Hippocampal formation (tissue), 2 donors: ENCODE results near the gene ITGA11.

Experiments
- DNase-seq, 2 donors: peaks; one replicate each; lab custom pipeline; 2025; lab: John Stamatoyannopoulos, UW

The ITGA11 gene

DNA sequence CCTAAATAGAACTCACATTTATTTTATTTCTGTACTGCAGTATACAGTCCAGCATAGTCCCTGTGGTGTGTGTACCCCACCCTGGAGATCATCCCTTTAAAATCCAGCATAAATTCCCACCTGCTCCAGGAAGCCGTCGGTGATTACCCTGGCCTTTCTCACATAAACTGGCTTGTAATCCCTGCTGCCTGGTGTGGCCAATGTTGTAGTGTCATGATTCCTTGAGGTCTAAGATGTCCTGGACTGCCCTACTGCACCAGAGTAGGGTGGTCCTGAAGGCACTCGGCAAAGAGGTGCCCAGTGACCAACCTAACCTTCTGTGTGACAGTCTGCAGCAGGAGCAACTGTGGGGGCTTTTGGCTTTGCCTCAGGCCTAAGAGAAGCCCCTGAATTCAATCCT, 58.9 kb downstream of the ITGA11 start:
- DNase-seq: no peak

DNA sequence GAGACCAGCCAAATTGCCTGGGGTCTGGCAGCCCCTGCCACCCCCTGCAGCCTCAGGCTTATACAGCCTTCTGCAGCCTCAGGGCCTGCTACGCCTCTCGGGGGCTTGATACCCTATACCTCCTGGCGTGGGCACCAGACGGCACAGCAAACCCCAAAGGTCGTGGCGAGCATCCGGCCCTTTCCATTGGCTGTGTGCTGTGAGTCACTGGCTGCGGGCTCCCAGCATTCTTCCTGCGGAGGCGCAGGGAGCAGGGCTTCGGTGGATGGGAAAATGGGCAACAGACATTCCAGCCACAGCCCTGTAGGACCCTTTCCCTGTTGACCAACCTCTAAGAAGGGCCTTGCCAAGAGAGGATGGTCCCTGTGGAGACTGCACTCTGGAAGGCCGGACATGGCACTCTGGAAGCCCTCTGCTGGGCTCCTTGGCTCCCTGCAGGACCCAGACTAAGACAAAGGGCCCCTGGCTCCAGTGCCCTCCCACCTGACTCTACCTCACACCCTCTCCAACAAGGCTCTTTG, 59.6 kb downstream of the ITGA11 start:
- DNase-seq: no peak

DNA sequence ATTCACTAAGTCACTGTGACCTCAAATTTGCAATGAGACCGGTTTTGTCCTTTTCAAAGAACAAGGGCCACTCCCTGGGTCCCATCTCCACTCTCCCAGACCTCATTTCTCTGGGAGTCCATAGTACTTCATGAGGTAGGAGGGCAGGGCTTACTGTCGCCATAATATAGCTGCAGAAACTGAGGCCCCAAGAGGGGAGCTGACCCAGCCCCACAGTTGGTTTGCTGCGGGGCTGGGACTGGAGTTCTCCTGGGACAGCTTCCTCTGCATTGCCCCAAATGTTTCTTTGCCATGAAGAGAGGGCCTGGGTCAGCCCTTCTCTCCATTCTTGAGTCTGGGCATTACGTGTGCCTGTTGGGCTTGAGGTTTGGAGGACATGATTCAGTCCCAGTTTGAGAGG, 60.1 kb downstream of the ITGA11 start:
- DNase-seq: no peak

DNA sequence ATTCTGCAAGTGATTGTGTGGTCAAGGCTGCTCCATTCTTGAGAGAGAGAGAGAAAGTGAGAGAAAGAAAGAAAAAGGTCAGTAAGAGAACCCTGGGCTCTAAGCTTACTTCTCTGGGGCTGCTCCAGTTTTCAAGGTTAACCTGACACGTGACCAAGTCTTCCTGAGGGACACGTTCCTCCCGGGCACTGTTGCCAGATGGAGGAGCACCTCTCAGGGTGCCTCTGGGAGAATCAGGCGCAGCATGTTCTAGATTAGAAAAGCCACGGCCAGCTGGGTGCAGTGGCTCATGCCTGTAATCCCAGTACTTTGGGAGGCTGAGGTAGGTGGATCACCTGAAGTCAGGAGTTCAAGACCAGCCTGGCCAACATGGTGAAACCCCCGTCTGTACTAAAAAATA, 60.8 kb downstream of the ITGA11 start:
- no peak for DNase-seq

DNA sequence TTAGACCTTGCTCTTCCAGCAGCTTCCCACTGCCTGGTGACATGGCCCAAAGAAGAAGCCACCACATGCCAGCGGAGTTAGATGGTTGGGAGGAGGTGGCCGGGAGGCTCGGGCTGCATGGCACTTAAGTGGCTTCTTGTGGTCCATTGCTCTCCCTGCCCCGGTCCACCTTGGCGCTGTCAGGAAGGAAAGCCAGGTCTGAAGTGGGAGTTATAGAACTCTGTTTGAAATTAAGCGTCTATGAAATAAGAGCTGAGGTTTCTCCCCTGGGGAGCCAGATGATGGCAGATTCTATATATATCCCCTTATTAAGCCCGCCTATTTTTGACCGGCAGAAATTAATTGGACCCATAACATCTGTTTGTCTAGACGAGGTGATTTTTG, 61.2 kb downstream of the ITGA11 start:
- DNase-seq: no peak

DNA sequence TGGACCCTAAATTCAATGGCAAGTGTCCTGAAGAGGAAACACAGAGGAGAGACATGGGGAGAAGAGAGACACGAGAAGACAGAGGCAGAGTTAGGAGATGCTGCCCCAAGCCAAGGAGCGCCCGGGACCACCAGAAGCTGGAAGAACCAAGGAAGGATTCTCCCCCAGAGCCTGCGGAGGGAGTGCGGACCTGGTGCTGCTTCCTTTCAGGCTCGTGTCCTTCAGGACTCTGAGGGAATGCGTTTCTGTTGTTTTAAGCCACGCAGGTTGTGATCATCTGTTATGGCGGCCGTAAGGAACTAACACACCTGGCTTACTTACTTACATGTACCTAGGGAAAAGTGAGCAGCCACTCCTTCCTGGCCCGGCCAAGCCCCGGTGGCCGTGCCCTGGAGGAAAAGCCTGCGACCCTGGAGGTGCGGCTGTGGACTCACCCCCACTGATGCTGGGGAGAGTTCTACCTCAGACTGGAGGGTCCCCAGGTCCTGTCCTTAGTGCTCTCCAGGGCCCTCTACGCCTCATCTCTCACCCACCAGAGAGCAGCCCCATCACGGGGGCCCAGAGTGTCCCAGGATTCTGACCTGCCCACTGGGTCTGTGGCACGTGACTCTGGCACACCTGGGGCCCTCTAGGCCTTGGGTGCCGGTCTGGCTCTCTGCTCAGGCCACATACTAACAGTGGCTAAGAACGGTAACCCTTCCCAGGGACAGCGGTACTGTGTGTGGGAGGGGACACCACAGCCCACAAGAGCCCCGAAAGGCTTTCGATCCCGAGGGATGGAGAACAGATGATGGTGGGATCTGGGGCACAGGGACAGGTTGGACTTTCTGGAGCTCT, 61.8 kb downstream of the ITGA11 start:
- no peak for DNase-seq

DNA sequence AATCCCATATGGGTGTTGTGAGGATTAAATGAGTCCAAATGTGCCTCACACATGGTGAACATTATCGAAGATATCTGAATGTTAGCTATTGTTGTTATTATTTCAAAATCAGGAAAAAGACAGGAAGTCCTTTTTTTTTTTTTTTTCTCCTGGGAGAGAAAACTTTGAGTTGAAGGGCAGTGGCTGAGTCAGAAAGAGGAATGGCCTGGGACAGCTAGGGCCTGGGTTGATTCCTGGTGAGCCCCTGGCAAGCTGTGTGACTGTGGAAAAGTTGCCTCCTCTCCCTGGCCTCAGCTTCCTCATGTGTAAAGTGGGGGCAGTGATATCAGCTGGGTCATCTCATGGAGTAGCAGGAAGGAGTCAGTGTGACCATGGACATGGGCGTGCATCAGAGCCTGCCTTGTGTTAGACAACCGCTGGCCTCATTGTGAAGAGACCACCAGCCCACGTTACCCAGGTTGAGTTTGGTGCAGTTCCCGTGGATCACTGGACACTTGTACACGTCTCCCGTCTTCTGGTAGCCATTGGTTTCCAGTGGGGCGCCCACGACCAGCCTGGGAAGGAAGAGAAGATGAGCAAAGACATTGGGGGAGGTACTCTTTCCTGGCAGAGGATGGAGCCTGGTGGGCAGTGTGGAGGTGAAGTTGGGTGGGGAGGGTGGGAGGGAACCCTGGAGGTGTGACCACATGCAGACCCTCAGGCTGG, 63.1 kb downstream of the ITGA11 start:
- no peak for DNase-seq

DNA sequence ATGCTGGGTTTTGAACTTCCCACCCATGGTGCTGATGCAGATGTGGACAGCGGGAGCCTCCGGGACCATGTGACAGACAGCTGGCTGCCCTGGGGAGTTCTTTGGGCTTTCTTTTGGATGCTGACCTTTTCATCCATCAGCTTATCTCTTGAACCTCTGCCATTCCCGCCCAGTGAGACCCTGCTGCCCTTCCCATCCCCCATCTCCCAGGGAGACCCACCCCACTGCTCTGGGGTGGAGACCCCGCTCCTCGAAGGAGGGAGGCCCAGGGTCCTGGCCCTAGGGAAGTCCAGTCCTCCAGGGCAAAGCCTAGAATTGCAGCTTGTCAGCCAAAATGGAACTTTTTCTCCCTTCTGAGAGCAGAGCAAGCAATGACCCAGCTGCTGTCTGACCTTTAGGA, 64.0 kb downstream of the ITGA11 start:
- no peak for DNase-seq

DNA sequence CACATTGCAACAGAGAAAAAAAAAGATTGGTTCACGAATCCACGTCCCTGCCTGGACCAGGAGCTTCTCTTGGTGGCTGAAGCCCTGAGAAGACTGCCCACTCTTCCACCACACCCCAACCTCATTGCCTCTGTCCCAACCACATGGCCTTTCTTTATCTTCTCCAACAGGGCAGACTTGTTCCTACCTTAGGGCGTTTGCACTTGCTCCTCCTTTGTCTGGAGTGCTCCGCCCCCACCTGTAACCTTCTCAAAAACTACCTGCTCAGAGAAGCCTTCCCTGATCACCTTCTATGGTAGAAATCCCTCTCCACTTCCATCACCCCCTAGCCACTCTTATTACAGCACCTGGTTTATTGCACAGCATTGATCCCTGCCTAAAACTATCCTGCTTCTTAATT, 64.7 kb downstream of the ITGA11 start:
- no peak for DNase-seq

DNA sequence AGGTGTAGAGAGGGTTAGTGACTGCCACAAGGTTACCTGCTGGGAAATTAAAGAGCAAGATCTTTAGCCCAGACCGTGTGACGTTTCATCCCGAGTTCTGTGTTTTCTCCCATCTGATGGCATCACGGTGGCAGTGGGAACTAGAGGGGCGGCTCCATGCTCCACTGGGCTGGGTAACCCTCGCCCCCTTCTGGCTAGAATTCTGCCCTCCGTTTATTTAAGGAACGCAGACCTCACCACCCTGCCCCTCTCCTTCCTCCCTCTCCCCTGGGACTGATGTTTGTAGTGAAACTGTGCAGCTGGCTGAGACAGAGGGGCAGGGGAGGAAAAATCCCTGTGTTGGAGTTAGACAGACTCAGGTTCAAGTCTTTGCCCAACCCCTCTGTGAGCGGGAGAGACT, 65.6 kb downstream of the ITGA11 start:
- DNase-seq: no peak

DNA sequence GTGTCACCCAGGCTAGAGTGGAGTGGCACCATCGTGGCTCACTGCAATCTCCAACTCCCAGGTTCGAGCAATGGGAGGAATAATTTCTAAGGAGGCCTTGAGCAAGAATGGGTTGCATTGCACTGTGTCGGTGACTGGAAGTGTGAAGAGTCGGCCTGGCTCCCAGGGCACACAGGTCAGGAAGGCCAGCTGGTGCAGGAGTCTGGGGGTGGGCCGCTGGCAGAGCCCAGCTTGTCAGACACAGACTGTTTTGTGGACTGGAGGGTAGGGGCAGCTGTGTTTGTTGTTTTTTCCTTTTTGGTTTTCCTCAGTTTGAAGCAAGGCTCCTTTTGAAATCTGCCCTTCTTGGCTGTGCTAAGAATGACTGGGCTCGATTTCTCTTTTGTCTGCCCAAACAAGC, 66.2 kb downstream of the ITGA11 start:
- no peak for DNase-seq

DNA sequence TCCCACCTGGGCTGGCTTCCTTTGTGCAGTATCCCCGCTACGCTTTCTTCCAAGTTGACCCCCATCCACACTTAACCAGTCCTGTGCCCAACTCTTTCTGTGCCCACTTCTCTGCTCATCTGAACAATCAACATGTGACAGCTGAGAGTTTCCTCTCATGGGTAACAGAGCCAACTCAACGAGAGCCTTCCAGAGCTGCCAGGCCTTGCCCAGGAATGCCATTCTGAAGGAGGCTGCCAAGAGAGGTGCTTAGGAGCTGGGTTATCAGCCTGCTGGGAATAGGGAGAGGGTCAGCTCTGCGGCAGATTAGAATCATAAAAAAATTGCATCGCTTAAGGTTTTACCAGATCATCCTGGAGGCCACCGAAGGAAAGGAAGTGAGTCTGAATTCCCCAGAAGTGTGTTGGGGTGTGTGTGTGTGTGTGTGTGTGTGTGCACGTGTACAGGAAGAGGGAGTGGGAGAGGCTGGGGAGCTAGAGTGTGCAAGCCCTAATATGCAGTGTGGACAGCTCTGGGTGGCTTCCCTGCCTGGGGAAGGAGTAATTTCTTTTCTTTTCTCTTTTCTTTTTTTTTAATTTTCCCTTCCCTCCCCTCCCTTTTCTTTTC, 66.7 kb downstream of the ITGA11 start:
- DNase-seq: no peak

DNA sequence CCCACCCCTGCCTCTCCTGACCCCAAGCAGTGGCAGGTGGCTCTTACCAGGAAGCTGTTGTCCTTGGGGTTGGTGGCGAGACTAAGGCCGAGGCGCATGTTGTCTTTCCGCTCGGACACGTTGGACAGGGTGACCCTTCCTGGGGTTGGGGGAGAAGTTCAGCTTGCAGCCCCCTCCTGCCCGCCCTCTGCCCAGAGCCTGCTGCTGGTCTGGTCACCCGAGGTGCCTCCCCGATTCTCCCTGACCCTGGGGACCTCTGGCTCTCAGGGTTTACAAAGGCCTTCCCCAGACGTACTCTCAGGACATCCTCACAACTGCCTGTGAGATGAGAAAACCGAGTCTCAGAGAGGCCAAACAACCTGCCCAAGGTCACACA, 67.3 kb downstream of the ITGA11 start:
- no peak for DNase-seq

DNA sequence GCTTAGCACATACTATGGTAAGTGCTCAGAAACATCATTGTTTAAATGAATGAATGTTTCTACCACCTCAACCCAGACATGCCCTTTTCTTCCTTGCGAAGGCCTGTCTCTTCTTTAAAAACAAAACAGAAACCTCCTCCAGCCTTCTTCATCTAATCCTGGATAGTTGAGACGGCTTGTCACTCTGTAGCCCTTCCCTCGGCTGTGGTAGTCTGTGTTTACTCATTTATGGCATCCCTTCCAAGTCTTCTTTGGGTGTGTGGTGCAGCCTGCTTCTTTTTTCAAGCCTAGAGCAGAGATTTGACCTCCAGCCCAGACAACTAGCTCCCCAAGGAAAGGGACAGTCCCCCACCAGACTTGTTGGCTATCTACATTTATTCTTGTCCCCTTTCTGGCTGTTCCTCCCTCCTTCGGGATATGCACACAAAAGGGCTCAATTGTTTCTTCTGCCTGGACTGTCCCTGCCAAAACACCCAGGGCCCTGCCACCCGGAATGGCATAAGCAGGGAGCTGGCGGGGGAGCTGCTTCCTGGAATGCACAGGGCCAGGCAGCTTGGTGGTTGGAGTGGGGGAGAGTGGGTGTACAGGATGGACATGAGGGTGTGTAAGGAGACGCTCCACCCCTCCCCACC, 67.8 kb downstream of the ITGA11 start:
- peak in 1 of 2 donors; percentile 14 for DNase-seq

DNA sequence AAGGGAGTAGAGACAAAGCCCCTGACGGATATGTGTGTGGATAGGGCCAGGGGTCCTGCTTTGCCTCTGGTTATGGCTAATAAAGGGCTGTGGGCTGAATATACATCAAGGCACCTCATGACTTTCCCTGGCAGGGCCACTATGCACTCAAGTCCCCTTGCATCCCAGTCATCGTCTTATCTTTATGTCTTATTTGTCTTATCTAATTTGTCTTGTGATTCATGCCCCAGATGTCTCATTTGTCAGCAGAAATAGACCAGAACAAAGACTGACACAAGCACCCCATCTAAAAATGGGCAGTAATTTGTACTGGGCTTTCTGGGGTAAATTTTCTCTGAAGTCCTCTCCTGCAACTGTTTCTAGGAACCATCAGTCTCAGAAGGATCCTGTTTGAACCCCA, 68.6 kb downstream of the ITGA11 start:
- DNase-seq: no peak

DNA sequence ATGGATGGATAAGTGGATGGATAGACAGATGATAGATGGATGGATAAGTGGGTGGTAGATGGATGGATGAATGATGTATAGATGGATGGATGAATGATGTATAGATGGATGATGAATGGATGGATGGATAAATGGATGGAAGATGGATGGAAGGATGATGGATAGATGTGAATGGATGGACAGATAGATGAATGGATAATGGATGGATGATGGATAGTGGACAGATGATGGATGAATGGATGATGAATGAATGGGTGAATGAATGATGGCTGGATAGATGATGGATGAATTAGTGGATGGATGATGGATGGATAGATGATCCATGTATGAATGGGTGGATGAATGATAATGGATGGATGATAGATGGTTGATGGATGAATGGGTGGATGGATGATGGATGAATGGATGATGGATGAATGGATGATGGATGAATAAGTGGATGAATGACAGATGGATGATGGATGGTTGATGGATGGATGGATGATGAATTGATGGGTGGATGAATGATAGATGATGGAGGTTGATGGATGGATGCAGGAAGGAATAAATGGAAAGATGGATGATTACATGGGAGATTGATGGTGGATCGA, 69.3 kb downstream of the ITGA11 start:
- no peak for DNase-seq

DNA sequence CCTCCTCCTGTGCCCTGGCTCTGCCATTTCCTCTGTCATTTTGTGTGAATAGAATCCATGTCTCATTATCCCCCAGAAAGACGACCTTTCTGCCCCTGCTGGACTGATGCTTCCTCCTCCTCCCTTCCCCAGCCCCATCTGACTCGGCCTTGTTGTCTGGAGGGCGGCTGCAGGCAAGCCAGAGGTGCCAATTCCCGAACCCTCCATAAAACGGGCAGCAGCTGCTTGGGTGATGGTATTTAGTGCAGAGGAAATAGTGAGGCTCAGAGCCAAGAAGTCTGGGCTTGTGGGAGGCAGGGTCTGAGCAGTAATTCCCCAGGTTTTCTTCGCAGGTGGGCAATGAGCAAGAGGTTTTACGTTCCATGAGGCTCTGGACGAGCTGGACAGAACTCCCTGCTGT, 71.2 kb downstream of the ITGA11 start:
- DNase-seq: no peak

DNA sequence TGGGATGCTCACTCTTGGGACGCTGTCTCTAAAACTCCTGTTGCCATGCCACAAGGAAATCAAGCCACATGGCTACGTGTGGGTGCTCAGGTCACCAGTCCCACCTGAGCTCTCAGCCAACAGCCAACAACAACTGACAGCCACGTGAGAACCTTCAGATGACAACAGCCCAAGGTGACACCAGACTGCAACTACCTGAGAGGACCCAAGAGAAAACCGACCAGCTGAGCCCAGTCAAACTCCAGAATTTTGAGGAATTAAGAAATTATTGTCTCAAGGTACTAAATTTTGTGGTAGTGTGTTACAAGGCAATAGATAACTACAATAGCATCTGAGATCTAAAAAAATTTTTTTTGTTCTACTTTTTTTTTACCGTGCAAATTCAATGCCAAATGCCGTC, 75.2 kb downstream of the ITGA11 start:
- no peak for DNase-seq

DNA sequence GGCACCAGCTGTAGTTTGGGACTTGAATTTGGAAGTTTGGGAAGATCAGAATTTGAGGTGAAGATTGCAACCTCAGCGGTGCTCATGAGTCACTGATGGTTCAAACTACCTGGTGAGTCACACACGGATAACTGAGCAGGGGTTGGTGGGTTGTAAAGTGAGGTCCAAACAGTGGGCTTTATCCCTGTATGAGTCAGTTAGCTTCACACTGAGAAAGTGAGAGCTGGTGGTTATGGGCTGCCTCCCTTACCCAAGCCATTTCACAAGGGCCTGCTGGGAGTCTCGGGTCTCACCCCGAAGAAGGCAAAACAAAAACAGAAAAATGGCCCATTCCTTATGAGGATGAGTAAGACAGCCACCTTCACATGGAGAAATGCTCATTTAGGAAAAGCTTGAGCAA, 77.0 kb downstream of the ITGA11 start:
- no peak for DNase-seq

DNA sequence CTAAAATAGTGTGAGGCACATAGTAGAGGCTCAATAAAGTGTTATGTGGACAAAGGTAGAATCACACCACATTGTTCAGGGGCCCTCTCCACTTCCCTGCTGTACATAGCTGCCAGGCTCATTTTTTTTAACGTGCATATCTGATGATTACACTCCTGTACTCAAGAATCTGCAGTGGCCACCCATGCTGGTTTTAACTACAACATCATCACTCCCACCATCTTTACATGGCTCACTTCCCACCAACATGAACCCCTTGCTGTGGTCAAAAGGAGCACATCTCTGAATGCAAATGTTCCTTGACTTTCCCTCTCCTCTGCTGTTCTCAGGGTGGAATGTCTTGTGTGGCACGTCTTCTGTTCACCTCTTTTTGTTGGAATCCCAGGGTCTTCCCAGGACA, 77.7 kb downstream of the ITGA11 start:
- no peak for DNase-seq

DNA sequence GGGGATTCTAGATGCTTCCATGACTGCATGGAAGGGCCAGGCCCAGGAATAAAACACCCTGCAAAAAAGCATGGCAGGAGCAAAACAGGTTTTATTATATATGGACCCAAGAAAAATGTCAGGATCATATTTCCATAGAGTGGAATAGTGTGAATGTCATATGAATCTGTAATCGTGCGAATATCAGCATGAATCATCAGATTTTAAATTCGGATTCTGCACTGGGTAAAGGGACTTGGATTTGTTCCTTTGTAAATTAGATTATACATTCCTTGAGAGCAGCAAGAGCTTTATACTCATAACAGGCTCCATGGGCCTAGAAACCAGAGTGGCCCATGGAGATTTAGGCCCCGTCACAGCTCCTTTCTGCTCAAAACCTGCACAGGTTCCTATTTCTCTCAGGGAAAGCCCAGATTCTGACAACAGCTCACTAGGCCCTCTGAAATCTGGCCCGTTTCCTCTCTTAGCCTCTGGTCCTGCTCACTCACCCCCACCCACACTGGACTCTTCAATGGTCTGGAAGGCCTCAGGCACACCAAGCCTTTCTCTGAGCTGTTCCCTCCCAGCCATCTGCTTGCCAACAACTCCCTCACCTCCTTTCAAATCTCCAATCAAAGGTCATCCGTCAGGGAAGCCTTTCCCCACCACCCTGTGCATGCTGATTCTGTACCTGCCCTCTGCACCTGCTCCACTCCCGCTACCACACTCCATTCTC, 78.4 kb downstream of the ITGA11 start:
- no peak for DNase-seq
